GM19025 (cell line): ENCODE data around the gene TP53BP2.
A peak's percentile ranks its signal among the peaks of the same experiment; 100 is the strongest.
"Not testable (repeated sequence)": the region's sequence is repeated elsewhere in the genome, so short reads cannot be mapped to it uniquely, and the experiment has no call there.

Source experiments
- ATAC-seq: cut with Tn5 transposase; IDR thresholded peaks from one replicate; pipeline ENCODE4 v1.9.1; 2021; ENCODE audit warnings: mild to moderate bottlenecking, low read depth, moderate library complexity; ENCODE audit not compliant: unreplicated experiment

The TP53BP2 gene

GRCh38 chr1:223845810-223846682, at the start of gene TP53BP2:
TP53BP2 (minus strand) TSS chr1:223845947; CDS start chr1:223845680, 267 bp downstream.
- ATAC-seq: peak; percentile 72

- ATAC-seq: not testable (repeated sequence)
Measured at GRCh38 chr1:223890494-223890893, 44.7 kb upstream of the TP53BP2 start.

- not testable (repeated sequence) for ATAC-seq
Measured at GRCh38 chr1:223889319-223889718, 43.6 kb upstream of the TP53BP2 start.

GRCh38 chr1:223887747-223888418, 42.1 kb upstream of the TP53BP2 start:
- no peak for ATAC-seq

- no peak for ATAC-seq
Measured at GRCh38 chr1:223886516-223886921, 40.8 kb upstream of the TP53BP2 start.

GRCh38 chr1:223885614-223886013, 39.9 kb upstream of the TP53BP2 start:
- ATAC-seq: no peak

- no peak for ATAC-seq
Measured at GRCh38 chr1:223878598-223879325, 33.0 kb upstream of the TP53BP2 start.

- ATAC-seq: no peak
Measured at GRCh38 chr1:223877804-223878203, 32.1 kb upstream of the TP53BP2 start.

GRCh38 chr1:223876590-223876989, 30.8 kb upstream of the TP53BP2 start:
- no peak for ATAC-seq

- ATAC-seq: no peak
Measured at GRCh38 chr1:223873044-223873443, 27.3 kb upstream of the TP53BP2 start.

GRCh38 chr1:223872308-223872901, 26.7 kb upstream of the TP53BP2 start:
- no peak for ATAC-seq

- ATAC-seq: no peak
Measured at GRCh38 chr1:223870617-223871574, 25.1 kb upstream of the TP53BP2 start.

GRCh38 chr1:223864599-223865368, 19.0 kb upstream of the TP53BP2 start:
- not testable (repeated sequence) for ATAC-seq

GRCh38 chr1:223864084-223864483, 18.3 kb upstream of the TP53BP2 start:
- ATAC-seq: no peak

- ATAC-seq: no peak
Measured at GRCh38 chr1:223861904-223862303, 16.2 kb upstream of the TP53BP2 start.

- no peak for ATAC-seq
Measured at GRCh38 chr1:223860051-223860622, 14.4 kb upstream of the TP53BP2 start.

GRCh38 chr1:223859058-223859457, 13.3 kb upstream of the TP53BP2 start:
- ATAC-seq: no peak

- no peak for ATAC-seq
Measured at GRCh38 chr1:223856386-223856785, 10.6 kb upstream of the TP53BP2 start.
